Ovary (tissue), 9 donors: ENCODE measurements around the gene EZR. TPM values are rescaled to one million over a fixed set of nuclear protein-coding genes. Genes with fewer than 3 reads are reported as not detected.

Source experiments
- DNase-seq, 5 donors: peaks; one replicate each; pipeline ENCODE4 v3.0.0-alpha.2; 2019 to 2020
- H3K27ac ChIP-seq, 2 donors: fragments of 200-600 bp; one replicate each; pipeline versions ENCODE4 v1.5.1 to v1.8.0; 2019 to 2022
- H3K27me3 ChIP-seq: fragments of 200-600 bp; one replicate; pipeline ENCODE4 v1.8.0; 2022
- H3K36me3 ChIP-seq: fragments of 200-600 bp; sonication (generic); one replicate; pipeline ENCODE4 v1.5.1; 2019
- H3K4me1 ChIP-seq: one replicate; pipeline ENCODE4 v1.8.1; 2013; ENCODE audit warnings: mild to moderate bottlenecking, moderate library complexity; ENCODE audit not compliant: insufficient read depth
- H3K4me3 ChIP-seq: fragments of 200-600 bp; sonication (generic); one replicate; pipeline ENCODE4 v1.5.1; 2017
- H3K9me3 ChIP-seq, 2 donors: fragments of 200-600 bp in 1 of 2; sonication (generic) in 1 of 2; one replicate each; pipeline versions ENCODE4 v1.5.1 to v1.8.1; 2013 to 2019; ENCODE audit warnings: mild to moderate bottlenecking in 1 of 2, moderate library complexity in 1 of 2
- CTCF ChIP-seq, 3 donors: fragments of 450-650 bp in 2 of 3; fragments of 200-600 bp in 1 of 3; IDR thresholded peaks; one replicate each; pipeline versions ENCODE4 v1.5.1 to v1.8.0; 2016 to 2022; ENCODE audit warnings: antibody characterized with exemption in 3 of 3, mild to moderate bottlenecking in 1 of 3
- EP300 ChIP-seq: sonication (generic); formaldehyde crosslinking; IDR thresholded peaks from one replicate; pipeline ENCODE4 v1.6.1; 2017; ENCODE audit warnings: antibody characterized with exemption
- POLR2A ChIP-seq: fragments of 450-650 bp; IDR thresholded peaks from one replicate; pipeline ENCODE4 v1.6.1; 2017; ENCODE audit warnings: antibody characterized with exemption, mild to moderate bottlenecking, moderate library complexity
- WGBS, 3 donors: extraction: QIAGEN DNeasy Blood & Tissue Kit in 1 of 3; methylation state at CpG; one replicate each; pipeline versions ENCODE4 v1.1.5 to v1.1.7; 2013 to 2017; 5-methylcytosine and 5-hydroxymethylcytosine counted together
- intact Hi-C, 4 donors: fragments of 100-400 bp; cut with DNase I; formaldehyde crosslinking; loops; one replicate each; pipeline versions ENCODE4 v1.11.0 to v1.15.1; 2022 to 2023
- polyA plus RNA-seq, 2 donors: library from polyadenylated mRNA; stranded (reverse); fragments of 200-250 nt in 1 of 2; fragments of 350-450 nt in 1 of 2; fragmentation: Illumina TruSeq in 1 of 2; extraction: RNeasy Lipid Tissue Mini Kit (QIAGEN cat#74804) in 1 of 2; gene quantifications; one replicate each; pipeline ENCODE4 v1.2.3, GENCODE V29; 2013 to 2014
- total RNA-seq, 7 donors: library from RNA; depleted of rRNA in 2 of 7; stranded (reverse); fragments of >200 nt in 2 of 7; fragmentation: NEBNext Ultra II Directional in 3 of 7; extraction: Animal tissue kit (Norgen Biotek cat#: 25700) in 3 of 7; gene quantifications; one replicate each; pipeline versions ENCODE4 v1.1.0 to v1.2.4, GENCODE V29; 2016 to 2023
- donor health status: DM: no; HTN: no; CAD: no; lungs with moderate emphysema.
- donor health status: DM: no; HTN: no; CAD: no.
- donor health status: Bipolar disorder and iron deficiency.
- donor health status: DM: yes; HTN: yes; CAD: no.
- donor health status: DM: no; HTN: no; CAD: no.
- donor health status: DM: yes; HTN: yes; CAD: no.

EZR gene
- total and polyA plus RNA-seq, 9 donors = 39.0 to 214 (median 85.6) TPM

- H3K36me3 ChIP-seq = no peaks in the 10 kb centered on the region
- no peak overlapping the region for H3K27ac ChIP-seq
- WGBS, 3 donors = 86 to 89% (median 89%) methylated on average over 5 of the region's 5 CpGs
- H3K9me3 ChIP-seq = no peaks in the 10 kb centered on the region
- H3K27me3 ChIP-seq = no peaks in the 10 kb centered on the region
- H3K4me1 ChIP-seq = peaks cover 17% of the 10 kb centered on the region
- TF ChIP-seq EP300 (no peak), POLR2A (no peak), CTCF (IDR thresholded peaks at IDR 0.05) (no peak)
- DNase-seq = no peak
- intact Hi-C loops = no loop called here
- H3K4me3 ChIP-seq = no peak overlapping the region
These were observed 6.6 kb downstream of the EZR start for GRCh38 chr6:158812611-158813010.

GRCh38 chr6:158810155-158811095, 8.7 kb downstream of the EZR start:
- no peaks in the 10 kb centered on the region for H3K36me3 ChIP-seq
- H3K4me1 ChIP-seq = peaks cover 10% of the 10 kb centered on the region
- H3K4me3 ChIP-seq = no peak overlapping the region
- 18 to 42% (median 32%) methylated on average over 9 of the region's 9 CpGs for WGBS, 3 donors
- intact Hi-C loops = no loop called here
- no peaks in the 10 kb centered on the region for H3K9me3 ChIP-seq
- no peak overlapping the region for H3K27ac ChIP-seq
- no peaks in the 10 kb centered on the region for H3K27me3 ChIP-seq
- no peak for DNase-seq
- TF ChIP-seq POLR2A = no peak
- no peak for TF ChIP-seq CTCF (IDR thresholded peaks at IDR 0.05)
- TF ChIP-seq EP300 = no peak

- intact Hi-C loops = no loop called here
- WGBS, 3 donors = 84 to 90% (median 90%) methylated on average over 8 of the region's 8 CpGs
- H3K27me3 ChIP-seq = no peaks in the 10 kb centered on the region
- H3K27ac ChIP-seq = no peak overlapping the region
- H3K9me3 ChIP-seq = no peaks in the 10 kb centered on the region
- no peak for DNase-seq
- H3K4me3 ChIP-seq = no peak overlapping the region
- H3K4me1 ChIP-seq = peaks cover 6% of the 10 kb centered on the region
- H3K36me3 ChIP-seq = no peaks in the 10 kb centered on the region
- no peak for TF ChIP-seq POLR2A
- no peak for TF ChIP-seq CTCF (IDR thresholded peaks at IDR 0.05)
- no peak for TF ChIP-seq EP300
These were observed 10.1 kb downstream of the EZR start for GRCh38 chr6:158808941-158809678.

- Histone ChIP-seq H3K4me3 (no peak overlapping the region), H3K4me1 (peaks cover 4% of the 10 kb centered on the region), H3K27ac (no peak overlapping the region), H3K27me3 (no peaks in the 10 kb centered on the region), H3K9me3 (no peaks in the 10 kb centered on the region), H3K36me3 (no peaks in the 10 kb centered on the region)
- intact Hi-C loops = no loop called here
- no peak for TF ChIP-seq POLR2A
- no peak for TF ChIP-seq CTCF (IDR thresholded peaks at IDR 0.05)
- no peak for TF ChIP-seq EP300
- WGBS, 3 donors = 89 to 94% (median 92%) methylated on average over 6 of the region's 6 CpGs
- no peak for DNase-seq
These were observed 10.7 kb downstream of the EZR start for GRCh38 chr6:158808442-158808833.
